HCT116 (cell line): ENCODE results near the gene STX16. TPM values are rescaled to one million over a fixed set of nuclear protein-coding genes. Genes with fewer than 3 reads are reported as not detected.

Source experiments
- ATAC-seq: fragments of 200-7000 bp; cut with Tn5 transposase; 2 replicates; pipeline ENCODE4 v1.9.1; 2020; ENCODE audit warnings: mild to moderate bottlenecking, moderate library complexity
- BruUV-seq: library from RNA; stranded (reverse); fragments of 400-500 nt; replicated peaks from 2 replicates; lab custom pipeline; 2021; lab: Mats Ljungman, UMichigan
- CTCF ChIA-PET: fragments of 300-600 bp; sonication (Branson Sonifier 250); formaldehyde crosslinking; loops from one replicate; lab custom pipeline; 2021; ENCODE audit warnings: antibody characterized with exemption; lab: Charles Lee
- POLR2A ChIA-PET: fragments of 300-600, 350-600 bp; sonication (Branson Sonifier 250); formaldehyde crosslinking; loops from one replicate; lab custom pipeline; 2021; ENCODE audit warnings: antibody characterized with exemption; lab: Charles Lee
- RAD21 ChIA-PET, 2 experiments: fragments of 300-600 bp; sonication (Branson Sonifier 250); formaldehyde crosslinking; loops; one replicate each; lab custom pipeline; 2023; ENCODE audit warnings: low total read pairs in 2 of 2; ENCODE audit not compliant: uncharacterized antibody in 2 of 2, unreplicated experiment in 2 of 2, low non-redundant PET in 1 of 2; lab: Charles Lee
- DNase-seq: peaks from one replicate; pipeline ENCODE4 v3.0.0-alpha.2; 2010; ENCODE audit warnings: low read depth, low spot score
- H2AFZ ChIP-seq: fragments of 200-600 bp; shearing (Covaris generic), sonication (generic); 2 replicates; pipeline ENCODE4 v1.6.1; 2017; ENCODE audit warnings: low read depth, mixed run types, mixed read lengths, antibody characterized with exemption, low read length; ENCODE audit not compliant: poor library complexity, severe bottlenecking
- H3K27ac ChIP-seq: 2 replicates; pipeline ENCODE4 v1.5.1; 2012; ENCODE audit warnings: low read depth, low read length
- H3K27me3 ChIP-seq: fragments of 200-600 bp; sonication (generic); 2 replicates; pipeline ENCODE4 v1.6.1; 2016; ENCODE audit warnings: mixed run types, low read length, mixed read lengths; ENCODE audit not compliant: insufficient read depth
- H3K36me3 ChIP-seq, 2 experiments: fragments of 200-500 bp in 1 of 2; fragments of 200-600 bp in 1 of 2; sonication (Bioruptor generic) in 1 of 2; sonication (generic) in 1 of 2; 2 replicates each; pipeline versions ENCODE4 v1.5.1 to v1.6.1; 2014 to 2016; ENCODE audit warnings: low read length in 2 of 2, inconsistent platforms in 1 of 2, mixed read lengths in 1 of 2, mixed run types in 1 of 2; ENCODE audit not compliant: insufficient read depth in 2 of 2, control insufficient read depth in 1 of 2
- H3K4me1 ChIP-seq, 2 experiments: fragments of 200-600 bp in 1 of 2; sonication (generic) in 1 of 2; 2 replicates each; pipeline versions ENCODE4 v1.5.1 to v1.6.1; 2012 to 2017; ENCODE audit warnings: low read length in 2 of 2, inconsistent platforms in 1 of 2, mild to moderate bottlenecking in 1 of 2, mixed read lengths in 1 of 2, mixed run types in 1 of 2, moderate library complexity in 1 of 2; ENCODE audit not compliant: insufficient read depth in 2 of 2, control insufficient read depth in 1 of 2
- H3K4me2 ChIP-seq: fragments of 200-600 bp; sonication (generic); 2 replicates; pipeline ENCODE4 v1.6.1; 2017; ENCODE audit warnings: mixed run types, low read length, mixed read lengths
- H3K4me3 ChIP-seq, 2 experiments: fragments of 200-600 bp in 1 of 2; sonication (generic) in 1 of 2; replicated peaks in 1 of 2; 2 replicates each; pipeline ENCODE4 v1.5.1; 2011 to 2016; ENCODE audit warnings: low read length in 2 of 2, control low read depth in 1 of 2, low read depth in 1 of 2, mild to moderate bottlenecking in 1 of 2, mixed read lengths in 1 of 2, mixed run types in 1 of 2
- H3K79me2 ChIP-seq: fragments of 200-600 bp; sonication (generic); 2 replicates; pipeline ENCODE4 v1.6.1; 2017; ENCODE audit warnings: mild to moderate bottlenecking, mixed run types, low read length, moderate library complexity, mixed read lengths; ENCODE audit not compliant: insufficient read depth
- H3K9ac ChIP-seq: fragments of 200-600 bp; sonication (generic); 2 replicates; pipeline ENCODE4 v1.6.1; 2016; ENCODE audit warnings: low read length, mixed read lengths
- H3K9me2 ChIP-seq: fragments of 200-600 bp; sonication (generic), shearing (Covaris generic); 2 replicates; pipeline ENCODE4 v1.6.1; 2017; ENCODE audit warnings: mixed run types, mild to moderate bottlenecking, moderate library complexity; ENCODE audit not compliant: insufficient read depth
- H3K9me3 ChIP-seq, 2 experiments: fragments of 200-500 bp in 1 of 2; fragments of 200-600 bp in 1 of 2; sonication (Bioruptor generic) in 1 of 2; sonication (generic) in 1 of 2; 2 replicates each; pipeline ENCODE4 v1.6.1; 2014 to 2017; ENCODE audit warnings: low read length in 2 of 2, mixed read lengths in 2 of 2, inconsistent platforms in 1 of 2, low read depth in 1 of 2, mild to moderate bottlenecking in 1 of 2, mixed run types in 1 of 2, moderate library complexity in 1 of 2; ENCODE audit not compliant: control insufficient read depth in 1 of 2, insufficient read depth in 1 of 2
- H4K20me1 ChIP-seq: fragments of 200-600 bp; sonication (generic), shearing (Covaris generic); 2 replicates; pipeline ENCODE4 v1.6.1; 2017; ENCODE audit warnings: mixed run types, mild to moderate bottlenecking, moderate library complexity; ENCODE audit not compliant: insufficient read depth
- EGR1 ChIP-seq: IDR thresholded peaks from 2 replicates; pipeline ENCODE4 v1.6.1; 2012; ENCODE audit warnings: low read depth
- ELF1 ChIP-seq: IDR thresholded peaks from 2 replicates; pipeline ENCODE4 v1.6.1; 2012; ENCODE audit warnings: low read depth, borderline replicate concordance
- FOSL1 ChIP-seq: IDR thresholded peaks from 2 replicates; pipeline ENCODE4 v1.6.1; 2012; ENCODE audit warnings: low read depth
- JUND ChIP-seq: IDR thresholded peaks from 2 replicates; pipeline ENCODE4 v1.6.1; 2012
- YY1 ChIP-seq: IDR thresholded peaks from 2 replicates; pipeline ENCODE4 v1.6.1; 2011; ENCODE audit warnings: low read length, low read depth, moderate library complexity, mild to moderate bottlenecking; ENCODE audit not compliant: insufficient replicate concordance; ENCODE audit errors: extremely low read depth
- intact Hi-C: fragments of 100-400 bp; cut with micrococcal nuclease; formaldehyde crosslinking; loops from 2 replicates; pipeline ENCODE4 v1.10.0; 2022
- total RNA-seq: library from RNA; stranded (reverse); gene quantifications from one replicate; pipeline ENCODE4 v1.2.1, GENCODE V29; 2021; ENCODE audit not compliant: unreplicated experiment
- TF ChIP-seq, protein P1 (sequence below), 3 experiments: fragments of 200-600 bp in 1 of 3; sonication (generic) in 1 of 3; IDR thresholded peaks in 2 of 3; conservative IDR thresholded peaks in 1 of 3; 2 replicates each; pipeline ENCODE4 v1.5.1; 2012 to 2017; ENCODE audit warnings: low read depth in 2 of 3, low read length in 2 of 3, antibody characterized with exemption in 1 of 3, borderline replicate concordance in 1 of 3, control low read depth in 1 of 3, mild to moderate bottlenecking in 1 of 3, mixed read lengths in 1 of 3, mixed run types in 1 of 3, moderate library complexity in 1 of 3; ENCODE audit not compliant: insufficient read depth in 1 of 3
- TF ChIP-seq, protein P2 (sequence below): IDR thresholded peaks from 2 replicates; pipeline ENCODE4 v1.6.1; 2012

The STX16 gene
- total RNA-seq, 1 experiment from 2014 or later = 55.1 TPM

DNA sequence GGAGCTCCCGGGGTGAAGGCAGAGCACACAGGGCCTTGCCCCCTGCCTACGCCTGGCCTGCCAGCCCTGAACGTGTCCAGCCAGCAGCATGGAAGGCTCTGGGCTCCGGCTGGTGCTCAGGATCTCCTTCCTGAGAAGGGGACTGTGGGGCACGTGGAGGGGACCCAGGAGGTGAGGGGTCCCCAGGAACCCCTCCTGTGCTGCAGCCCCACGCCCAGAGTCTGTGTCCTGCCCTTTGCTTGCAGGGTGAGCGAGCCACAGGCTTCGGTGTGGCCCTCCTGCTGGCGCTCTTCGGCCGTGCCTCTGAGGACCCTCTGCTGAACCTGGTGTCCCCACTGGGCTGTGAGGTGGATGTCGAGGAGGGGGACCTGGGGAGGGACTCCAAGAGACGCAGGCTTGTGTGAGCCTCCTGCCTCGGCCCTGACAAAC is 63.9 kb downstream of the STX16 start (continued):
- TF ChIP-seq, protein P1, sequence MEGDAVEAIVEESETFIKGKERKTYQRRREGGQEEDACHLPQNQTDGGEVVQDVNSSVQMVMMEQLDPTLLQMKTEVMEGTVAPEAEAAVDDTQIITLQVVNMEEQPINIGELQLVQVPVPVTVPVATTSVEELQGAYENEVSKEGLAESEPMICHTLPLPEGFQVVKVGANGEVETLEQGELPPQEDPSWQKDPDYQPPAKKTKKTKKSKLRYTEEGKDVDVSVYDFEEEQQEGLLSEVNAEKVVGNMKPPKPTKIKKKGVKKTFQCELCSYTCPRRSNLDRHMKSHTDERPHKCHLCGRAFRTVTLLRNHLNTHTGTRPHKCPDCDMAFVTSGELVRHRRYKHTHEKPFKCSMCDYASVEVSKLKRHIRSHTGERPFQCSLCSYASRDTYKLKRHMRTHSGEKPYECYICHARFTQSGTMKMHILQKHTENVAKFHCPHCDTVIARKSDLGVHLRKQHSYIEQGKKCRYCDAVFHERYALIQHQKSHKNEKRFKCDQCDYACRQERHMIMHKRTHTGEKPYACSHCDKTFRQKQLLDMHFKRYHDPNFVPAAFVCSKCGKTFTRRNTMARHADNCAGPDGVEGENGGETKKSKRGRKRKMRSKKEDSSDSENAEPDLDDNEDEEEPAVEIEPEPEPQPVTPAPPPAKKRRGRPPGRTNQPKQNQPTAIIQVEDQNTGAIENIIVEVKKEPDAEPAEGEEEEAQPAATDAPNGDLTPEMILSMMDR (IDR thresholded peaks at IDR 0.05 in 2 of 3, conservative IDR thresholded peaks at IDR 0.05 in 1 of 3; ENCODE audit: borderline replicate concordance in 1 of 3, insufficient read depth in 1 of 3, low read depth in 2 of 3, low read length in 2 of 3) = no peak

DNA sequence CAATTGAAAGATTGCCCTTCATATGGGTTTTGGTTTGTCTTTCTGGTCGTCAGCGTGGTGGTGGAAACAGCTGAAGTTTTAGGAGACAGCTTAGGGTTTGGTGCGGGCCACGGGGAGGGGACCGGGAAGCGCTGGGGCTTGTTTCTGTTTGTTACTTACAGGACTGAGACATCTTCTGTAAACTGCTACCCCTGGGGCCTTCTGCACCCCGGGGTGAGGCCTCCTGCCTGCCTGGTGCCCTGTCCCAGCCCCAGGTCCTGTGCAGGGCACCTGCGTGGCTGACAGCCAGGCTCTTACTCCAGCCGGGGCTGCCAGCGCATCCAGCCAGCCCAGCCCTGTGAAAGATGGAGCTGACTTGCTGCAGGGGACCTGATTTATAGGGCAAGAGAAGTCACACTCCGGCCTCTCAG is 64.3 kb downstream of the STX16 start:
- Histone ChIP-seq H4K20me1 (no peaks in the 10 kb centered on the region), H2AFZ (no peak overlapping the region)
- TF ChIP-seq JUND (no peak), YY1 (no peak), EGR1 (no peak), FOSL1 (no peak), ELF1 (no peak)
- TF ChIP-seq, protein P2, sequence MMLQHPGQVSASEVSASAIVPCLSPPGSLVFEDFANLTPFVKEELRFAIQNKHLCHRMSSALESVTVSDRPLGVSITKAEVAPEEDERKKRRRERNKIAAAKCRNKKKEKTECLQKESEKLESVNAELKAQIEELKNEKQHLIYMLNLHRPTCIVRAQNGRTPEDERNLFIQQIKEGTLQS = no peak
- TF ChIP-seq, protein P1 (IDR thresholded peaks at IDR 0.05 in 2 of 3, conservative IDR thresholded peaks at IDR 0.05 in 1 of 3; ENCODE audit: borderline replicate concordance in 1 of 3, insufficient read depth in 1 of 3, low read depth in 2 of 3, low read length in 2 of 3) = no peak
- TF ChIP-seq, all 23 proteins: peak for 0
- H3K4me1 ChIP-seq = no peaks in the 10 kb centered on the region
- ChIA-PET RAD21 (no interaction called here), POLR2A (no interaction called here), CTCF (no interaction called here)
- no peak overlapping the region for H3K9ac ChIP-seq
- H3K4me3 ChIP-seq = no peak overlapping the region
- H3K9me2 ChIP-seq = no peaks in the 10 kb centered on the region
- no peaks in the 10 kb centered on the region for H3K36me3 ChIP-seq
- no peaks in the 10 kb centered on the region for H3K9me3 ChIP-seq
- no peak for ATAC-seq
- DNase-seq = no peak
- intact Hi-C loops = no loop called here
- H3K4me2 ChIP-seq = no peak overlapping the region
- no peaks in the 10 kb centered on the region for H3K27me3 ChIP-seq
- no peak overlapping the region for H3K27ac ChIP-seq
- H3K79me2 ChIP-seq = no peaks in the 10 kb centered on the region
- BruUV-seq = no TSS peak
